HepG2 (cell line): Measurements from ENCODE around the gene CCL23. TPM values are rescaled to one million over a fixed set of nuclear protein-coding genes. Genes with fewer than 3 reads are reported as not detected.

Source experiments
- ATAC-seq: fragments of 200-7000 bp; cut with Tn5 transposase; 3 replicates; pipeline ENCODE4 v1.9.1; 2020; ENCODE audit warnings: mild to moderate bottlenecking, moderate library complexity
- BruUV-seq: library from RNA; stranded (reverse); fragments of 400-500 nt; replicated peaks from 2 replicates; lab custom pipeline; 2021; lab: Mats Ljungman, UMichigan
- CTCF ChIA-PET: fragments of 300-600 bp; formaldehyde crosslinking; extraction: SDS; loops from one replicate; lab custom pipeline; 2021; ENCODE audit warnings: low total read pairs, inconsistent platforms, low intra/inter-chr PET ratio; lab: Yijun Ruan, JAX
- POLR2A ChIA-PET: fragments of 350-600 bp; sonication (Branson Sonifier 250); formaldehyde crosslinking; loops from one replicate; lab custom pipeline; 2020; ENCODE audit warnings: antibody characterized with exemption, inconsistent platforms; lab: Yijun Ruan, JAX
- DNase-seq: peaks from one replicate; pipeline ENCODE4 v3.0.0-alpha.2; 2015; ENCODE audit warnings: low spot score
- FAIRE-seq: peaks from 3 replicates; lab custom pipeline; 2011; peaks lifted over from hg19 to GRCh38; lab: Jason Lieb, UNC
- H2AFZ ChIP-seq: one replicate; pipeline ENCODE4 v1.6.1; 2011; ENCODE audit warnings: low read length, inconsistent platforms
- H3K27ac ChIP-seq: fragments of 300-600 bp; 3 replicates; pipeline ENCODE4 v1.8.0; 2011; ENCODE audit warnings: mixed run types, mild to moderate bottlenecking, mixed read lengths, low read length, inconsistent platforms; ENCODE audit not compliant: insufficient read depth; ENCODE audit errors: extremely low read length
- H3K27me3 ChIP-seq, 2 experiments: fragments of 200-600 bp in 1 of 2; 2 replicates in 1 of 2; 3 replicates in 1 of 2; pipeline versions ENCODE4 v1.6.0 to v1.8.0; 2011; ENCODE audit warnings: low read length in 2 of 2, mild to moderate bottlenecking in 2 of 2, moderate library complexity in 2 of 2, inconsistent platforms in 1 of 2; ENCODE audit not compliant: insufficient read depth in 2 of 2, control insufficient read depth in 1 of 2
- H3K36me3 ChIP-seq, 2 experiments: fragments of 200-600 bp in 1 of 2; replicated peaks in 1 of 2; 2 replicates in 1 of 2; 3 replicates in 1 of 2; pipeline versions ENCODE4 v1.5.1 to v1.8.0; 2011; ENCODE audit warnings: low read length in 2 of 2, inconsistent platforms in 1 of 2; ENCODE audit not compliant: insufficient read depth in 2 of 2, control insufficient read depth in 1 of 2
- H3K4me1 ChIP-seq: 2 replicates; pipeline ENCODE4 v1.5.1; 2012; ENCODE audit warnings: low read length, inconsistent platforms; ENCODE audit not compliant: insufficient read depth
- H3K4me2 ChIP-seq: 2 replicates; pipeline ENCODE4 v1.6.0; 2011; ENCODE audit warnings: low read depth, low read length, inconsistent platforms
- H3K4me3 ChIP-seq, 3 experiments: fragments of 200-600 bp in 1 of 3; sonication (generic), shearing (Covaris generic) in 1 of 3; replicated peaks in 1 of 3; 2 replicates each; pipeline ENCODE4 v1.5.1; 2011 to 2016; ENCODE audit warnings: low read length in 3 of 3, inconsistent platforms in 2 of 3, low read depth in 2 of 3, mild to moderate bottlenecking in 2 of 3, control low read depth in 1 of 3, mixed read lengths in 1 of 3; ENCODE audit not compliant: insufficient read depth in 1 of 3
- H3K79me2 ChIP-seq: one replicate; pipeline ENCODE4 v1.6.1; 2011; ENCODE audit warnings: low read length, inconsistent platforms; ENCODE audit not compliant: insufficient read depth
- H3K9ac ChIP-seq: 2 replicates; pipeline ENCODE4 v1.6.0; 2011; ENCODE audit warnings: mild to moderate bottlenecking, low read depth, low read length, inconsistent platforms; ENCODE audit not compliant: insufficient read depth
- H3K9me3 ChIP-seq: 2 replicates; pipeline ENCODE4 v1.5.1; 2012; ENCODE audit warnings: mild to moderate bottlenecking, low read length
- H4K20me1 ChIP-seq: 2 replicates; pipeline ENCODE4 v1.6.0; 2011; ENCODE audit warnings: inconsistent platforms, mild to moderate bottlenecking, low read length, moderate library complexity; ENCODE audit not compliant: insufficient read depth
- ARHGAP35 ChIP-seq: sonication (generic); formaldehyde crosslinking; IDR thresholded peaks from 2 replicates; pipeline ENCODE4 v1.9.0; 2022; ENCODE audit warnings: mild to moderate bottlenecking, inconsistent platforms, moderate library complexity, missing genetic modification reagents, borderline replicate concordance
- ATM ChIP-seq: fragments of 450-650 bp; IDR thresholded peaks from 2 replicates; pipeline ENCODE4 v1.7.1; 2017; ENCODE audit warnings: mild to moderate bottlenecking, borderline replicate concordance
- FOXA1 ChIP-seq, 2 experiments: fragments of 450-650 bp in 1 of 2; sonication (generic) in 1 of 2; formaldehyde crosslinking in 1 of 2; IDR thresholded peaks; 2 replicates each; pipeline versions ENCODE4 v1.4.0 to v1.6.1; 2016 to 2020; ENCODE audit warnings: missing genetic modification reagents in 1 of 2
- KDM6A ChIP-seq: IDR thresholded peaks from 2 replicates; pipeline ENCODE4 v1.6.1; 2016; ENCODE audit warnings: low read depth
- KLF16 ChIP-seq, 2 experiments: sonication (generic) in 1 of 2; formaldehyde crosslinking in 1 of 2; IDR thresholded peaks; 2 replicates each; pipeline versions ENCODE4 v1.6.1 to v1.8.0; 2016 to 2023; ENCODE audit warnings: missing genetic modification reagents in 2 of 2, missing compliant biosample characterization in 1 of 2
- SAFB2 ChIP-seq: sonication (generic); formaldehyde crosslinking; IDR thresholded peaks from 2 replicates; pipeline ENCODE4 v1.5.1; 2020; ENCODE audit warnings: missing genetic modification reagents, low read depth, mild to moderate bottlenecking, borderline replicate concordance
- SATB2 ChIP-seq: sonication (generic); formaldehyde crosslinking; IDR thresholded peaks from 2 replicates; pipeline ENCODE4 v1.5.0; 2020; ENCODE audit warnings: missing genetic modification reagents
- TAF1 ChIP-seq: sonication (generic); formaldehyde crosslinking; IDR thresholded peaks from 2 replicates; pipeline ENCODE4 v1.4.0; 2020; ENCODE audit warnings: missing genetic modification reagents
- TRIM24 ChIP-seq: sonication (generic); formaldehyde crosslinking; IDR thresholded peaks from 2 replicates; pipeline ENCODE4 v1.8.0; 2022; ENCODE audit warnings: mild to moderate bottlenecking, missing genetic modification reagents
- ZFP37 ChIP-seq: sonication (generic); formaldehyde crosslinking; IDR thresholded peaks from 2 replicates; pipeline ENCODE4 v1.4.0; 2020; ENCODE audit warnings: missing genetic modification reagents, borderline replicate concordance
- ZNF784 ChIP-seq: sonication (generic); formaldehyde crosslinking; IDR thresholded peaks from 2 replicates; pipeline ENCODE4 v1.5.1; 2020; ENCODE audit warnings: missing genetic modification reagents, mild to moderate bottlenecking, borderline replicate concordance
- ZNF879 ChIP-seq: sonication (generic); formaldehyde crosslinking; IDR thresholded peaks from 2 replicates; pipeline ENCODE4 v1.8.1; 2023; ENCODE audit warnings: missing genetic modification reagents
- WGBS: methylation state at CpG from one replicate; pipeline ENCODE4 v1.1.6; 2017; ENCODE audit warnings: low lambda C conversion rate; 5-methylcytosine and 5-hydroxymethylcytosine counted together
- in situ Hi-C: cut with HindIII; loops from 2 replicates; pipeline ENCODE4 v1.10.0; 2017; ENCODE audit warnings: low pct_unique_long_range_greater_than_20kb; ENCODE audit not compliant: extremely low pct_ligation_motif_present
- intact Hi-C: fragments of 100-400 bp; cut with micrococcal nuclease; formaldehyde crosslinking; loops from one replicate; pipeline ENCODE4 v1.10.0; 2022; ENCODE audit not compliant: unreplicated experiment
- polyA plus RNA-seq, 8 experiments: library from polyadenylated mRNA; depleted of rRNA in 3 of 8; stranded (reverse) in 7 of 8; unstranded in 1 of 8; fragments of >200 nt; fragmentation: Illumina TruSeq in 4 of 8; extraction: Trizol in 4 of 8; gene quantifications; 2 replicates each; pipeline versions ENCODE4 v1.2.1 to v1.2.3, GENCODE V29; 2011 to 2016; ENCODE audit warnings: low read depth in 4 of 8, missing spikeins in 1 of 8, mixed read lengths in 1 of 8; ENCODE audit not compliant: insufficient read depth in 1 of 8
- total RNA-seq, 5 experiments: library from RNA; depleted of rRNA; stranded (reverse); fragments of >200 nt; fragmentation: Illumina TruSeq; extraction: Trizol; gene quantifications; 2 replicates each; pipeline ENCODE4 v1.2.3, GENCODE V29; 2016; ENCODE audit warnings: low read depth in 1 of 5

CCL23 gene
- total and polyA plus RNA-seq, 2 of the 13 experiments (the other 11 are each of a cell fraction or from before 2014, with no cell fraction given), result not detected

DNA sequence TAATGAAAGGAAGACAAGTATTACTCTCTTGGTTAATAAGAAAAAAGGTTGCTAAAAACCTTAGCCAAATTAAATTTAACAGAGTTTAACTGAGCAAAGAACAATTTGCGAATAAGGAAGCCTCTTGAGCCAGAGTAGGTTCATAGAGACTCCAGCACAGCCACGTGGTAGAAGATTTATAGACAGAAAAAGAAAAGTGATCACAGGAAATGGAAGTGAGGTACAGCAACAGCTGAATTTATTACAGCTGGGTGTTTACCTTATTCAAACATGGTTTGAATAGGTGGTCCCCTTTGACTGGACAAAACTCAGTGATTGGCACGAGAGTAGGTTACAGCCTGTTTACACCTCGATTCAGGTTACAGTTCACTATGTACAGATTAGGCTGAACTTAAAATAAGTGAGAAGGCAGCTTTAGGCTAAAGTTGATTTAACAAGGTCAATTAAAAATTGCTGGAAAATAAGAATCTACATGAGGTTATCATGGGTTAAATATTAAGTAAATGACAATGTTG is 13.1 kb downstream of the CCL23 start:
- H3K4me1 ChIP-seq, result peaks cover 82% of the 10 kb centered on the region
- TF ChIP-seq TRIM24 (CRISPR knock-in tag), result no peak
- TF ChIP-seq FOXA1 (IDR thresholded peaks at IDR 0.05), result no peak
- 0 out of 2 replicates have a peak, but pooled peaks have one; percentile 18 for TF ChIP-seq FOXA1 (CRISPR knock-in tag; IDR thresholded peaks at IDR 0.05)
- no peak overlapping the region for H3K9ac ChIP-seq
- 0 out of 2 replicates have a peak overlapping the region, but pooled peaks have one; percentile 5 for H3K4me2 ChIP-seq
- FAIRE-seq (no peak), DNase-seq (no peak), ATAC-seq (no peak)
- ChIA-PET CTCF (no interaction called here), POLR2A (interaction anchor here (1.0 to 5.0 kb wide), 4 partner anchors 13 to 32 kb away, joined by 3 to 45 read pairs (median 25); partner anchors contain the start of gene CCL16)
- no peak overlapping the region for H3K4me3 ChIP-seq
- peaks cover 12% of the 10 kb centered on the region for H3K79me2 ChIP-seq
- no peak overlapping the region for H2AFZ ChIP-seq
- no peak overlapping the region for H3K27ac ChIP-seq
- peaks cover 3% of the 10 kb centered on the region; the same call in 1 of the 2 replicates for H3K9me3 ChIP-seq
- BruUV-seq, result no TSS peak
- H3K36me3 ChIP-seq, result no peaks in the 10 kb centered on the region
- intact Hi-C loops, result loop anchor here (5.0 kb wide), 1 partner anchor 172 kb away; no protein-coding TSS in a partner anchor
- WGBS, result 72% methylated on average over 4 of the region's 4 CpGs
- H3K27me3 ChIP-seq, result no peaks in the 10 kb centered on the region; a peak in 1 of 5 replicates
- no peaks in the 10 kb centered on the region for H4K20me1 ChIP-seq
- in situ Hi-C loops, result loop anchor here (5.0 to 10.0 kb wide), 2 partner anchors 32 to 60 kb away; partner anchors contain the start of gene CCL18

DNA sequence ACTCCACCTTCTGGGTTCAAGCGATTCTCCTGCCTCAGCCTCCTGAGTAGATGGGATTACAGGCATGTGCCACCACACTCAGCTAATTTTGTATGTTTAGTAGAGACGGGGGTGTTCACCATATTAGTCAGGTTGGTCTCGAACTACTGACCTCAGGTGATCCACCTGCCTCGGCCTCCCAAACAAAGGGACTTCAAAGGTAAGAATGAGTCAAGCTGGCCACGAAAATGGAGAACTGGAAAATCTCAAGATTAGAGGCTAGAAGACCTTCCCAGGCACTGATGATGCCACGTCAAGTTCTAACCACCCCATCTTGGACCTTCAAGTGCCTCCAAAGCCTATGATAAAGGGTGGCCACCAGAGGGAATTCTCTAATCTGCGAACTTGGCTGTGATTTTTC is 15.1 kb downstream of the CCL23 start:
- Histone ChIP-seq H3K36me3 (peaks cover 5 to 9% of the 10 kb centered on the region in 2 experiments; a peak in 4 of 5 replicates), H3K27ac (peak overlapping the region; percentile 88), H3K4me2 (peak overlapping the region; percentile 91), H3K9ac (no peak overlapping the region), H3K4me1 (peaks cover 75% of the 10 kb centered on the region), H4K20me1 (no peaks in the 10 kb centered on the region), H3K4me3 (no peak overlapping the region), H2AFZ (no peak overlapping the region), H3K9me3 (no peaks in the 10 kb centered on the region), H3K79me2 (peaks cover 12% of the 10 kb centered on the region), H3K27me3 (no peaks in the 10 kb centered on the region; a peak in 1 of 5 replicates)
- WGBS, result 93% methylated on average over 7 of the region's 7 CpGs
- POLR2A ChIA-PET, result interaction anchor here (3.3 to 5.0 kb wide), 3 partner anchors 22 to 30 kb away, joined by 9 to 45 read pairs (median 41); partner anchors contain the start of gene CCL16
- in situ Hi-C loops (loop anchor here (10.0 kb wide), 1 partner anchor 62 kb away; the partner anchor contains the start of gene CCL18), intact Hi-C loops (loop anchor here (5.0 kb wide), 1 partner anchor 170 kb away; no protein-coding TSS in a partner anchor)
- no TSS peak for BruUV-seq
- DNase-seq (no peak), ATAC-seq (no peak), FAIRE-seq (no peak)
- TF ChIP-seq KLF16 (CRISPR knock-in tag; IDR thresholded peaks at IDR 0.05) (no peak), SATB2 (CRISPR knock-in tag) (no peak), ZFP37 (no peak), ARHGAP35 (no peak), TAF1 (CRISPR knock-in tag) (no peak), SAFB2 (CRISPR knock-in tag) (no peak), KDM6A (CRISPR knock-in tag) (no peak), ZNF784 (no peak), ATM (no peak), ZNF879 (CRISPR knock-in tag) (no peak)
- CTCF ChIA-PET, result no interaction called here
